ENCODE results near the gene ADAD2.

- TF ChIP-seq POLR2AphosphoS5 (IDR thresholded peaks at IDR 0.05; ENCODE audit: insufficient read depth, low read depth, low read length) (no peak), CTCF (IDR thresholded peaks at IDR 0.05; ENCODE audit: extremely low read depth in 1 of 2, insufficient read depth in 1 of 2, low read depth in 1 of 2, low read length in 2 of 2) (no peak), EZH2 (IDR thresholded peaks at IDR 0.05; ENCODE audit: borderline replicate concordance, low read depth, low read length, severe bottlenecking) (peak; percentile 13), POLR2A (IDR thresholded peaks at IDR 0.05; ENCODE audit: low read depth, low read length) (no peak), FOS (IDR thresholded peaks at IDR 0.05; ENCODE audit: borderline replicate concordance, insufficient read depth, low read length) (no peak), MAX (IDR thresholded peaks at IDR 0.05; ENCODE audit: insufficient read depth, insufficient read length) (no peak), JUN (IDR thresholded peaks at IDR 0.05; ENCODE audit: borderline replicate concordance, insufficient read depth, insufficient read length, low read depth) (no peak)
Measured at GRCh38 chr16:84239141-84239769, 48.3 kb downstream of the ADAD2 start.
